GM12878 (cell line): ENCODE data around the gene GPBAR1.

ENCODE experiments used
- BHLHE40 ChIP-seq, 2 experiments: fragments of 450-650 bp in 1 of 2; IDR thresholded peaks; 2 replicates each; pipeline ENCODE4 v1.6.1; 2011 to 2017; ENCODE audit warnings: low read depth in 2 of 2, borderline replicate concordance in 1 of 2, improper control_type of control experiment in 1 of 2, low read length in 1 of 2, mild to moderate bottlenecking in 1 of 2
- CHD2 ChIP-seq: IDR thresholded peaks from 2 replicates; pipeline ENCODE4 v1.6.1; 2011; ENCODE audit warnings: low read depth, low read length, improper control_type of control experiment, borderline replicate concordance
- FOS ChIP-seq: IDR thresholded peaks from 3 replicates; pipeline ENCODE4 v1.6.1; 2011; ENCODE audit warnings: borderline replicate concordance; ENCODE audit not compliant: insufficient read length; ENCODE audit errors: extremely low read depth
- GABPA ChIP-seq: IDR thresholded peaks from 2 replicates; pipeline ENCODE4 v1.6.1; 2014; ENCODE audit warnings: antibody characterized with exemption, low read depth, mild to moderate bottlenecking, inconsistent platforms
- NFYB ChIP-seq: IDR thresholded peaks from 2 replicates; pipeline ENCODE4 v1.6.1; 2011; ENCODE audit warnings: low read depth, mild to moderate bottlenecking, low read length, improper control_type of control experiment, moderate library complexity; ENCODE audit not compliant: insufficient read depth
- POLR2A ChIP-seq: IDR thresholded peaks from 2 replicates; pipeline ENCODE4 v1.6.1; 2011; ENCODE audit warnings: low read depth, mild to moderate bottlenecking, low read length
- POLR2AphosphoS2 ChIP-seq: IDR thresholded peaks from 2 replicates; pipeline ENCODE4 v1.6.1; 2011; ENCODE audit warnings: low read depth, mild to moderate bottlenecking, low read length, improper control_type of control experiment, moderate library complexity
- RCOR1 ChIP-seq: conservative IDR thresholded peaks from 2 replicates; pipeline ENCODE4 v1.6.1; 2012; ENCODE audit warnings: low read depth, low read length, improper control_type of control experiment
- RELA ChIP-seq: fragments of 450-650 bp; IDR thresholded peaks from 2 replicates; pipeline ENCODE4 v1.8.0; 2014; ENCODE audit warnings: borderline replicate concordance; ENCODE audit not compliant: partially characterized antibody
- SIX5 ChIP-seq: IDR thresholded peaks from 2 replicates; pipeline ENCODE4 v1.6.1; 2011; ENCODE audit warnings: mild to moderate bottlenecking, low read depth, low read length, moderate library complexity; ENCODE audit not compliant: severe bottlenecking
- TF ChIP-seq, protein P1 (sequence below): IDR thresholded peaks from 2 replicates; pipeline ENCODE4 v1.6.1; 2012; ENCODE audit warnings: mild to moderate bottlenecking, low read depth, low read length
- TF ChIP-seq, protein P2 (sequence below), 3 experiments: IDR thresholded peaks in 2 of 3; conservative IDR thresholded peaks in 1 of 3; 2 replicates each; pipeline ENCODE4 v1.5.1; 2011; ENCODE audit warnings: low read depth in 3 of 3, low read length in 3 of 3, mild to moderate bottlenecking in 3 of 3, control low read depth in 2 of 3, moderate library complexity in 2 of 3, inconsistent platforms in 1 of 3, mixed read lengths in 1 of 3; ENCODE audit not compliant: control insufficient read depth in 2 of 3, insufficient read depth in 1 of 3; ENCODE audit errors: extremely low read depth in 1 of 3

GRCh38 chr2:218229239-218229638 lies 31.6 kb upstream of the GPBAR1 start:
- TF ChIP-seq BHLHE40 (IDR thresholded peaks at IDR 0.05; ENCODE audit: borderline replicate concordance in 1 of 2, low read depth in 2 of 2, low read length in 1 of 2) (peak; percentile 37 to 64; a peak in 1 of 4 replicates), CHD2 (no peak), NFYB (no peak), SIX5 (no peak), RELA (no peak), GABPA (0 out of 2 replicates have a peak, but pooled peaks have one; percentile 37), POLR2AphosphoS2 (no peak), RCOR1 (no peak), POLR2A (no peak), FOS (no peak)
- TF ChIP-seq, protein P1, sequence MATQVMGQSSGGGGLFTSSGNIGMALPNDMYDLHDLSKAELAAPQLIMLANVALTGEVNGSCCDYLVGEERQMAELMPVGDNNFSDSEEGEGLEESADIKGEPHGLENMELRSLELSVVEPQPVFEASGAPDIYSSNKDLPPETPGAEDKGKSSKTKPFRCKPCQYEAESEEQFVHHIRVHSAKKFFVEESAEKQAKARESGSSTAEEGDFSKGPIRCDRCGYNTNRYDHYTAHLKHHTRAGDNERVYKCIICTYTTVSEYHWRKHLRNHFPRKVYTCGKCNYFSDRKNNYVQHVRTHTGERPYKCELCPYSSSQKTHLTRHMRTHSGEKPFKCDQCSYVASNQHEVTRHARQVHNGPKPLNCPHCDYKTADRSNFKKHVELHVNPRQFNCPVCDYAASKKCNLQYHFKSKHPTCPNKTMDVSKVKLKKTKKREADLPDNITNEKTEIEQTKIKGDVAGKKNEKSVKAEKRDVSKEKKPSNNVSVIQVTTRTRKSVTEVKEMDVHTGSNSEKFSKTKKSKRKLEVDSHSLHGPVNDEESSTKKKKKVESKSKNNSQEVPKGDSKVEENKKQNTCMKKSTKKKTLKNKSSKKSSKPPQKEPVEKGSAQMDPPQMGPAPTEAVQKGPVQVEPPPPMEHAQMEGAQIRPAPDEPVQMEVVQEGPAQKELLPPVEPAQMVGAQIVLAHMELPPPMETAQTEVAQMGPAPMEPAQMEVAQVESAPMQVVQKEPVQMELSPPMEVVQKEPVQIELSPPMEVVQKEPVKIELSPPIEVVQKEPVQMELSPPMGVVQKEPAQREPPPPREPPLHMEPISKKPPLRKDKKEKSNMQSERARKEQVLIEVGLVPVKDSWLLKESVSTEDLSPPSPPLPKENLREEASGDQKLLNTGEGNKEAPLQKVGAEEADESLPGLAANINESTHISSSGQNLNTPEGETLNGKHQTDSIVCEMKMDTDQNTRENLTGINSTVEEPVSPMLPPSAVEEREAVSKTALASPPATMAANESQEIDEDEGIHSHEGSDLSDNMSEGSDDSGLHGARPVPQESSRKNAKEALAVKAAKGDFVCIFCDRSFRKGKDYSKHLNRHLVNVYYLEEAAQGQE: no peak
- TF ChIP-seq, protein P2, sequence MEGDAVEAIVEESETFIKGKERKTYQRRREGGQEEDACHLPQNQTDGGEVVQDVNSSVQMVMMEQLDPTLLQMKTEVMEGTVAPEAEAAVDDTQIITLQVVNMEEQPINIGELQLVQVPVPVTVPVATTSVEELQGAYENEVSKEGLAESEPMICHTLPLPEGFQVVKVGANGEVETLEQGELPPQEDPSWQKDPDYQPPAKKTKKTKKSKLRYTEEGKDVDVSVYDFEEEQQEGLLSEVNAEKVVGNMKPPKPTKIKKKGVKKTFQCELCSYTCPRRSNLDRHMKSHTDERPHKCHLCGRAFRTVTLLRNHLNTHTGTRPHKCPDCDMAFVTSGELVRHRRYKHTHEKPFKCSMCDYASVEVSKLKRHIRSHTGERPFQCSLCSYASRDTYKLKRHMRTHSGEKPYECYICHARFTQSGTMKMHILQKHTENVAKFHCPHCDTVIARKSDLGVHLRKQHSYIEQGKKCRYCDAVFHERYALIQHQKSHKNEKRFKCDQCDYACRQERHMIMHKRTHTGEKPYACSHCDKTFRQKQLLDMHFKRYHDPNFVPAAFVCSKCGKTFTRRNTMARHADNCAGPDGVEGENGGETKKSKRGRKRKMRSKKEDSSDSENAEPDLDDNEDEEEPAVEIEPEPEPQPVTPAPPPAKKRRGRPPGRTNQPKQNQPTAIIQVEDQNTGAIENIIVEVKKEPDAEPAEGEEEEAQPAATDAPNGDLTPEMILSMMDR (IDR thresholded peaks at IDR 0.05 in 2 of 3, conservative IDR thresholded peaks at IDR 0.05 in 1 of 3; ENCODE audit: control insufficient read depth in 2 of 3, extremely low read depth in 1 of 3, insufficient read depth in 1 of 3, low read depth in 3 of 3, low read length in 3 of 3): no peak
